NCI-H345 treated with DMSO at 0.1 percent for 48 hours (cell line): Measurements from ENCODE around the gene BLVRB.

Experiments used
- DNase-seq: peaks from one replicate; lab custom pipeline; 2025; ENCODE audit not compliant: unreplicated experiment; lab: John Stamatoyannopoulos, UW

Gene BLVRB

GRCh38 chr19:40424637-40425449, 40.7 kb downstream of the BLVRB start:
- no peak for DNase-seq

- DNase-seq, result no peak
Observed at GRCh38 chr19:40423938-40424337, 41.6 kb downstream of the BLVRB start.

- no peak for DNase-seq
Observed at GRCh38 chr19:40422748-40423566, 42.6 kb downstream of the BLVRB start.

GRCh38 chr19:40421993-40422747, 43.4 kb downstream of the BLVRB start:
- no peak for DNase-seq

- DNase-seq, result peak; percentile 92
Observed at GRCh38 chr19:40420766-40421765, 44.5 kb downstream of the BLVRB start.

- DNase-seq, result no peak
Observed at GRCh38 chr19:40420451-40420765, 45.1 kb downstream of the BLVRB start.

GRCh38 chr19:40419780-40420179, 45.8 kb downstream of the BLVRB start:
- DNase-seq, result no peak

GRCh38 chr19:40419066-40419612, 46.4 kb downstream of the BLVRB start:
- DNase-seq, result no peak

- no peak for DNase-seq
Observed at GRCh38 chr19:40418040-40418439, 47.5 kb downstream of the BLVRB start.

- no peak for DNase-seq
Observed at GRCh38 chr19:40417643-40417981, 47.9 kb downstream of the BLVRB start.

GRCh38 chr19:40416918-40417642, 48.5 kb downstream of the BLVRB start:
- DNase-seq, result no peak

- DNase-seq, result no peak
Observed at GRCh38 chr19:40415768-40416167, 49.8 kb downstream of the BLVRB start.

GRCh38 chr19:40414542-40415535, 50.7 kb downstream of the BLVRB start:
- no peak for DNase-seq

GRCh38 chr19:40413291-40413845, 52.2 kb downstream of the BLVRB start, which contains the start of gene PRX:
Gene PRX (minus strand): TSS chr19:40413378. CDS start chr19:40407932, 5,446 bp downstream.
- no peak for DNase-seq

GRCh38 chr19:40412866-40413265, 52.7 kb downstream of the BLVRB start:
- no peak for DNase-seq

- DNase-seq, result no peak
Observed at GRCh38 chr19:40411958-40412499, 53.5 kb downstream of the BLVRB start.

- DNase-seq, result no peak
Observed at GRCh38 chr19:40411125-40411842, 54.3 kb downstream of the BLVRB start.
